KG1 (cell line): Measurements from ENCODE around the gene FBXO31.

Source experiments
- DNase-seq: peaks from one replicate; lab custom pipeline; 2025; lab: John Stamatoyannopoulos, UW

The FBXO31 gene

GRCh38 chr16:87327798-87328495 lies 55.6 kb downstream of the FBXO31 start:
- DNase-seq = no peak

- DNase-seq = no peak
These were observed 57.4 kb downstream of the FBXO31 start for GRCh38 chr16:87326151-87326571.

GRCh38 chr16:87325423-87325858 lies 58.1 kb downstream of the FBXO31 start:
- no peak for DNase-seq

DNA sequence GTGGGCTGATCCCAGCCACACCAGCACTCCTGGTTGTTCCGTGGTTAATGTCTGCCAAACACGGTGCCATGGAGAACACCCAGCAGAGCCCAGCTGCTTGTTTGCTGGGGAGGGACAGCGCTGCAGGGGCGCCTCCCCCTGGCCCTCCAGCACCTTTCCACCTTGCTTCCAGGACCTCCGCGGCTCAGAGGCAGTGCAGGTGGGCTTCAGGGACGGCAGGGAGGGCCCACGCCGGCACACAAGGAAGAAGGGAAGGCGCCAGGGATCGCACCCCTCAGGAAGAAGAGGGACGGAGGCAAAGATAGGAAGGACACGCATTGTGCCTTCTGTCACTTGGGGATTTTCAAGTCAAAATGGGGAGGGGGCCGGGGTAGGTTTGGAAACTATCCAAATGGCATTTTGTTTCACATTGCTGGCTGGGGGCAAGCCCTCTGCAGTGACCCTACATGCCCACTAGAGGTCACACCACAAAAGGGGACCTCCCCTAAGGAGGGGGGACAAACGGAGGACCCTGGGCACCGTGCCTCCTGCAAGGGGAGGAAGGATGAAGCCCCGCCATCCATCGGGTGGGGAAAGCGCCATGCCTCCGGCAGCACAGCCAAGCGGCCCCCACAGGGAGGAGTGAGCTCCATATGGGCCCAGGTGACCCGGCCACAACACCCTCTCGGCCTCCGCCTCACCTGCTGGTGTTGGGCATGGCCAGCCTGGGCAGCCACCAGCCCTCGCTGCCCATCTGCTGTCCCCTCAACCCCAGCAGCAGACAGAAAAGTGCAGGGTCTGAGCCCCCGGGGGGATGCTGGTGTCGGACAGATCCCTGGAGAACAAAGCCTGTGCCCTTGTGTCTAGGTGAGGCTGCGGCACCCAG lies 58.9 kb downstream of the FBXO31 start:
- no peak for DNase-seq

- DNase-seq = no peak
These were observed 59.7 kb downstream of the FBXO31 start for GRCh38 chr16:87323727-87324410.

- DNase-seq = no peak
These were observed 60.5 kb downstream of the FBXO31 start for GRCh38 chr16:87322833-87323726.

DNA sequence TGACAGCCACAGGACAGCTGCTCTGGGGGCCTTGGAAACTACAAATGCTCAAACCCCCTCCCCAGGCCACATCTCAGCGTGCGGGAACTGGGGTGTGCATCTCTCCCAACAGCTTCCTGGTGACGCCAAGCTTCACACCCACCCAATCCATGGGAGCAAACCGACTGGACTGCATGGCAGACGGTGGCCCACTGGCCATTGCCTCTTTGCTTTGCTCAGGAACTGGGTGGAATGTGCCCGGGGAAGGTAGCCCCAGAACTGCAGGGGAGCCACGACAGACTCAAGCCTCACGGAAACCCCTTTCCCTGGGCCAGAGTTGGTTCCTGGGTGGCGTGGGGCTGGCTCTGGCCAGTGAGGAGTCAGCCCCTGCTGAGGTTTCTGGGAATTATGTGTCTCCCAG lies 61.2 kb downstream of the FBXO31 start:
- DNase-seq = no peak

- no peak for DNase-seq
These were observed 62.1 kb downstream of the FBXO31 start for GRCh38 chr16:87321336-87322107.

DNA sequence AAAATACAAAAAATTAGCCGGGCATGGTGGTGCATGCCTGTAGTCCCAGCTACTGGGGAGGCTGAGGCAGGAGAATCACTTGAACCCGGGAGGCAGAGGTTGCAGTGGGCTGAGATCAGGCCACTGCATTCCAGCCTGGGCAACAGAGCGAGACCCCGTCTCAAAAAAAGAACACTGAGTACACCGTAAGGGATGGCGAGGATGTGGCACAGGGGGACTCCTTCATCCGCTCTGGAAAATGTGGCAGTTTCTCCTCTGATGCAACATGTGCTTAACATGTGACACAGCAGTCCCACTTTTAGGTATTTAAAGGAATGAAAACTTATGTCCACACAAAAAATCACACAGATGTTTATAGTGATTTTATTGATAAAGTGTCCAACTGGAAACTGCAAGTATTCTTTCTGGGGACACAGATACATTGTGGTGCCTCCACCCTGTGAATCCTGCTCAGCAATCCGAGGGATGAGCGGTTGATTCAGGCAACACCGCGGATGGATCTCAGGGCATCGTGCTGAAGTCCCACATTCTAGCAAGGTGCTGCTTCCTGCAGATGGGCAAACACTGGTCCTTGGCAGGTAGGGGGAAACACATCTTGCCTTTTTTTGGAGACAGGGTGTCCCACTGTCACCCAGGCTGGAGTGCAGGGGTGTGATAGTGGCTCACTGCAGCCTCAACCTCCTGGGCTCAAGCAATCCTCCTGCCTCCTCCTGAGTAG lies 62.9 kb downstream of the FBXO31 start:
- no peak for DNase-seq

DNA sequence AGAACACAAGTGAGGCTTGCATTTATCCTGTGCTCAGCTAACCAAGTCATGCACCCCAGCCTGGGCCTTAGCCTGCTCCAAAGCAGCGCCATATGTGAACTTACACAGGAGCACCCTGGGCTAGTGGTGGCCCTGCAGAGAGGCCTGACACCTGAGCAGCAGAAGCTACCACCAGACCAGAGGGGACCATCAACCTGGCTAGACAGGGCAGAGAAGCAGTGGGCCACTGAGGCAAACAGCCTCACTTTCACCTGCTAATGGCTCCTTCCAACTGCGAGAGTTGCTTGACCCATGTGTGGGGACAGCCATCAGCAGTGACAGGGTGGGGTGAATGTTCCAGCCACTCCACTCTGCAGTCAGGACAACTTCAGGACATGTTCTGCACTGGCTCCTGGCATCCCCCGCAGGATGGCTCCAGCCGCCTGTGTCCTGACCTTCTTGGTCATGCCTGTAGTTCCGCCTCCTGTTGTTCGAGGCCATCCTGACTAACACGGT lies 63.5 kb downstream of the FBXO31 start:
- no peak for DNase-seq

- DNase-seq = no peak
These were observed 64.6 kb downstream of the FBXO31 start for GRCh38 chr16:87319011-87319410.

GRCh38 chr16:87317750-87318644 lies 65.6 kb downstream of the FBXO31 start:
- DNase-seq = no peak

GRCh38 chr16:87316923-87317749 lies 66.4 kb downstream of the FBXO31 start, which contains the start of gene C16orf95:
TSS of gene C16orf95 (minus strand) at chr16:87317392. CDS start at chr16:87317242, 150 bp downstream.
- peak; percentile 95 for DNase-seq

DNA sequence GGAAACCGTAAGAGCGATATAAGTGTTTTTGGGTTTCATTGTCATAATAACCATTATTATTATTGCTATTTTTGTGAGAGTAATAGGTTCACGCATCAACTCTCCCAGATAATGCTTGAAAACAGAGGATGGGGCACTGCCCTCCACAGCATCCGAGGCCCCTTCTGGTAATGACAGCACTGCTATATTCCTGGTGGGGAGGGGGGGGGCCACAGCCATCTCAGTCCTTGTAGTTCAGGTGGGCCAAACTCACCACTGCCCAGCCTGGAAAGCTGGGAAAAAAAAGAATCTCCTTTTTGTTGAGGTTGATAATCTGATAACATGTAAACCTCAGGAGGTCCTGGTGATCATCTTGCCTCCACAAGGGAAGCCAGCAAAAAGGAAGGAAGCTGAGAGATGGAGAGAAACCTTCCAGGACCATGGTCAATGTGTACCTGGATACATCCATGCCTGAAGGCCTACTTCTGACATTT lies 67.1 kb downstream of the FBXO31 start:
- DNase-seq = no peak

GRCh38 chr16:87314990-87315420 lies 68.6 kb downstream of the FBXO31 start:
- no peak for DNase-seq

DNA sequence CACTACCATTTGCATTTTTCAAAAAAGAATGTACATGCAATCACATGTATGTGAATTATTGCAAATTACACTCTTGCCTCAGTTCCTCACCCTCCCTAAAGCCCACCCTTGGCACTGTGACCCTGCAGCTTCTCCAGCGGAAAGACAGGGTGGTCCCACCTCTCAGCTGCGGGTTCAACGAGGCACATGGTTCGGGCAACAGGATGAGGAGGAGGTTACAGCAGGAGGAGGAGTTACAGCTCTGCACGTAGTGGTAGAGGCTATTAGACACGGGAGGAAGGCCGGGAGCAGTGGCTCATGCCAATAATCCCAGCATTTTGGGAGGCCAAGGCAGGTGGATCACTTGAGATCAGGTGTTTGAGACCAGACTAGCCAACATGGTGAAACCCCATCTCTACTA lies 71.6 kb downstream of the FBXO31 start:
- no peak for DNase-seq

- no peak for DNase-seq
These were observed 72.2 kb downstream of the FBXO31 start for GRCh38 chr16:87311387-87311786.

- no peak for DNase-seq
These were observed 73.0 kb downstream of the FBXO31 start for GRCh38 chr16:87310610-87311009.
